H1 (cell line): ENCODE data around the gene TMEM220. TPM values are rescaled to one million over a fixed set of nuclear protein-coding genes. Genes with fewer than 3 reads are reported as not detected.

Source experiments
- CTCF ChIA-PET: fragments of 300-600 bp; sonication (Branson Sonifier 250); formaldehyde crosslinking; loops from one replicate; lab custom pipeline; 2021; ENCODE audit not compliant: partially characterized antibody; lab: Charles Lee
- POLR2A ChIA-PET: fragments of 300-600 bp; sonication (Branson Sonifier 250); formaldehyde crosslinking; loops from one replicate; lab custom pipeline; 2021; ENCODE audit warnings: inconsistent platforms; ENCODE audit not compliant: partially characterized antibody; lab: Charles Lee
- DNase-seq, 2 experiments: peaks; one replicate each; pipeline versions ENCODE4 v3.0.0 to v3.0.0-alpha.2; 2010 to 2022; ENCODE audit warnings: low spot score in 2 of 2, low read depth in 1 of 2, mixed read lengths in 1 of 2
- FAIRE-seq: peaks from 2 replicates; lab custom pipeline; 2011; peaks lifted over from hg19 to GRCh38; lab: Jason Lieb, UNC
- H2AFZ ChIP-seq: 2 replicates; pipeline ENCODE4 v1.8.1; 2012; ENCODE audit warnings: low read length, inconsistent platforms
- H2AK5ac ChIP-seq: 2 replicates; pipeline ENCODE4 v1.6.1; 2013; ENCODE audit warnings: low read depth, low read length
- H2BK120ac ChIP-seq: replicated peaks from 2 replicates; pipeline ENCODE3; 2013; ENCODE audit warnings: low read depth, low read length, inconsistent platforms
- H2BK12ac ChIP-seq: 2 replicates; pipeline ENCODE4 v1.6.1; 2013; ENCODE audit warnings: low read depth, low read length
- H2BK15ac ChIP-seq: 2 replicates; pipeline ENCODE4 v1.6.1; 2013; ENCODE audit warnings: low read length
- H2BK20ac ChIP-seq: 2 replicates; pipeline ENCODE4 v1.6.1; 2013; ENCODE audit warnings: low read length
- H2BK5ac ChIP-seq: 2 replicates; pipeline ENCODE4 v1.6.1; 2013; ENCODE audit warnings: low read depth, low read length
- H3K14ac ChIP-seq: 2 replicates; pipeline ENCODE4 v1.6.1; 2013; ENCODE audit warnings: inconsistent platforms; ENCODE audit not compliant: insufficient read length
- H3K18ac ChIP-seq: 2 replicates; pipeline ENCODE4 v1.6.1; 2013; ENCODE audit warnings: low read length; ENCODE audit errors: extremely low read depth
- H3K23ac ChIP-seq: 2 replicates; pipeline ENCODE4 v1.6.1; 2013; ENCODE audit warnings: inconsistent platforms; ENCODE audit not compliant: insufficient read length
- H3K23me2 ChIP-seq: 2 replicates; pipeline ENCODE4 v1.6.1; 2013; ENCODE audit warnings: low read depth, low read length
- H3K27ac ChIP-seq: 2 replicates; pipeline ENCODE4 v1.6.1; 2011; ENCODE audit warnings: low read depth, low read length, inconsistent platforms
- H3K27me3 ChIP-seq, 4 experiments: replicated peaks in 1 of 4; 1 replicate in 1 of 4; 2 replicates in 3 of 4; pipeline versions ENCODE4 v1.6.1 to v1.8.1; 2011 to 2013; ENCODE audit warnings: low read length in 3 of 4, mild to moderate bottlenecking in 3 of 4, inconsistent platforms in 2 of 4, mixed read lengths in 2 of 4, moderate library complexity in 1 of 4; ENCODE audit not compliant: control insufficient read depth in 3 of 4, insufficient read depth in 3 of 4; ENCODE audit errors: extremely low read depth in 1 of 4
- H3K36me3 ChIP-seq, 4 experiments: 2 replicates each; pipeline versions ENCODE4 v1.6.1 to v1.8.1; 2011 to 2013; ENCODE audit warnings: mild to moderate bottlenecking in 4 of 4, low read length in 3 of 4, moderate library complexity in 2 of 4, control low read depth in 1 of 4, inconsistent platforms in 1 of 4; ENCODE audit not compliant: insufficient read depth in 4 of 4, control insufficient read depth in 2 of 4
- H3K4ac ChIP-seq: replicated peaks from 2 replicates; pipeline ENCODE3; 2013; ENCODE audit warnings: low read length, low read depth, mixed read lengths, inconsistent platforms; ENCODE audit not compliant: insufficient read length
- H3K4me1 ChIP-seq, 4 experiments: replicated peaks in 1 of 4; 1 replicate in 1 of 4; 2 replicates in 3 of 4; pipeline versions ENCODE4 v1.6.1 to v1.8.1; 2011 to 2013; ENCODE audit warnings: low read length in 3 of 4, inconsistent platforms in 2 of 4, mixed read lengths in 1 of 4; ENCODE audit not compliant: insufficient read depth in 4 of 4, control insufficient read depth in 3 of 4
- H3K4me2 ChIP-seq, 2 experiments: 2 replicates each; pipeline versions ENCODE4 v1.6.1 to v1.8.1; 2011 to 2013; ENCODE audit warnings: low read depth in 2 of 2, low read length in 2 of 2, control low read depth in 1 of 2, inconsistent platforms in 1 of 2, mild to moderate bottlenecking in 1 of 2; ENCODE audit not compliant: insufficient read depth in 1 of 2
- H3K4me3 ChIP-seq, 4 experiments: fragments of 200-600, 300-600 bp in 1 of 4; sonication (generic), shearing (Covaris generic), sonication (Bioruptor Twin) in 1 of 4; 2 replicates each; pipeline versions ENCODE4 v1.5.1 to v1.8.1; 2011 to 2016; ENCODE audit warnings: low read length in 4 of 4, low read depth in 3 of 4, control low read depth in 2 of 4, inconsistent platforms in 2 of 4, mild to moderate bottlenecking in 2 of 4, mixed read lengths in 1 of 4, moderate library complexity in 1 of 4; ENCODE audit not compliant: insufficient read depth in 2 of 4; ENCODE audit errors: extremely low read depth in 1 of 4
- H3K56ac ChIP-seq: replicated peaks from 2 replicates; pipeline ENCODE3; 2013; ENCODE audit warnings: low read depth, mild to moderate bottlenecking, mixed read lengths, low read length, inconsistent platforms; ENCODE audit not compliant: insufficient read length
- H3K79me1 ChIP-seq: 2 replicates; pipeline ENCODE4 v1.6.1; 2013; ENCODE audit warnings: low read depth, low read length, control low read depth
- H3K79me2 ChIP-seq, 2 experiments: 2 replicates each; pipeline versions ENCODE4 v1.6.1 to v1.8.1; 2012 to 2013; ENCODE audit warnings: low read length in 2 of 2, mild to moderate bottlenecking in 2 of 2, inconsistent platforms in 1 of 2; ENCODE audit not compliant: insufficient read depth in 2 of 2, control insufficient read depth in 1 of 2
- H3K9ac ChIP-seq, 4 experiments: replicated peaks in 1 of 4; 1 replicate in 1 of 4; 2 replicates in 3 of 4; pipeline versions ENCODE4 v1.6.1 to v1.8.1; 2011 to 2013; ENCODE audit warnings: low read depth in 3 of 4, low read length in 3 of 4, control low read depth in 2 of 4, mild to moderate bottlenecking in 2 of 4, moderate library complexity in 2 of 4, inconsistent platforms in 1 of 4; ENCODE audit errors: extremely low read depth in 1 of 4
- H3K9me3 ChIP-seq, 2 experiments: 2 replicates each; pipeline versions ENCODE4 v1.6.1 to v1.8.1; 2012 to 2013; ENCODE audit warnings: mild to moderate bottlenecking in 2 of 2, moderate library complexity in 2 of 2, control low read depth in 1 of 2, inconsistent platforms in 1 of 2, low read depth in 1 of 2, low read length in 1 of 2, mixed read lengths in 1 of 2; ENCODE audit not compliant: insufficient read depth in 2 of 2
- H4K20me1 ChIP-seq, 2 experiments: replicated peaks in 1 of 2; 2 replicates each; pipeline versions ENCODE3 to v1.8.1; 2011 to 2013; ENCODE audit warnings: inconsistent platforms in 2 of 2, low read length in 2 of 2, mild to moderate bottlenecking in 1 of 2; ENCODE audit not compliant: insufficient read depth in 2 of 2, control insufficient read depth in 1 of 2
- H4K5ac ChIP-seq: 2 replicates; pipeline ENCODE4 v1.6.1; 2013; ENCODE audit warnings: low read length, low read depth, mixed read lengths, inconsistent platforms; ENCODE audit not compliant: insufficient read length
- H4K8ac ChIP-seq: 2 replicates; pipeline ENCODE4 v1.8.0; 2013; ENCODE audit warnings: mild to moderate bottlenecking, moderate library complexity, low read length, inconsistent platforms; ENCODE audit not compliant: insufficient read depth; ENCODE audit errors: extremely low read depth
- H4K91ac ChIP-seq: replicated peaks from 2 replicates; pipeline ENCODE3; 2013; ENCODE audit warnings: low read length, mixed read lengths, inconsistent platforms; ENCODE audit not compliant: insufficient read length
- WGBS, 2 experiments: shearing (Covaris generic) in 1 of 2; methylation state at CpG; one replicate each; pipeline versions ENCODE4 v1.1.6 to v1.1.7; 2013 to 2015; ENCODE audit warnings: low lambda C conversion rate in 2 of 2, mixed read lengths in 2 of 2, inconsistent platforms in 1 of 2, low coverage in 1 of 2, missing lambda C conversion rate in 1 of 2; ENCODE audit not compliant: insufficient replicate concordance in 2 of 2, insufficient coverage in 1 of 2, insufficient read length in 1 of 2; ENCODE audit errors: extremely low coverage in 1 of 2, missing lambda C conversion rate in 1 of 2; 5-methylcytosine and 5-hydroxymethylcytosine counted together
- polyA plus RNA-seq, 7 experiments: library from polyadenylated mRNA; depleted of rRNA in 3 of 7; stranded (reverse) in 5 of 7; unstranded in 2 of 7; fragments of >200 nt in 5 of 7; fragments of 200-250 nt in 2 of 7; gene quantifications; 1 replicate in 5 of 7; 2 replicates in 1 of 7; 4 replicates in 1 of 7; pipeline versions ENCODE4 v1.2.1 to v1.2.3, GENCODE V29; 2011 to 2013; ENCODE audit warnings: missing spikeins in 2 of 7, mixed read lengths in 2 of 7
- total RNA-seq: library from RNA; stranded (reverse); fragmentation: NEBNext Ultra II Directional; extraction: Animal tissue kit (Norgen Biotek cat#: 25700); gene quantifications from 2 replicates; pipeline ENCODE4 v1.2.1, GENCODE V29; 2021
- TF ChIP-seq, protein P1 (sequence below): IDR thresholded peaks from 2 replicates; pipeline ENCODE4 v1.6.1; 2011; ENCODE audit warnings: low read depth, mild to moderate bottlenecking, low read length; ENCODE audit not compliant: insufficient read depth

TMEM220 gene
- total and polyA plus RNA-seq, 2 of the 8 experiments (the other 6 are each of a cell fraction or from before 2014, with no cell fraction given): 3.8 to 4.1 TPM

DNA sequence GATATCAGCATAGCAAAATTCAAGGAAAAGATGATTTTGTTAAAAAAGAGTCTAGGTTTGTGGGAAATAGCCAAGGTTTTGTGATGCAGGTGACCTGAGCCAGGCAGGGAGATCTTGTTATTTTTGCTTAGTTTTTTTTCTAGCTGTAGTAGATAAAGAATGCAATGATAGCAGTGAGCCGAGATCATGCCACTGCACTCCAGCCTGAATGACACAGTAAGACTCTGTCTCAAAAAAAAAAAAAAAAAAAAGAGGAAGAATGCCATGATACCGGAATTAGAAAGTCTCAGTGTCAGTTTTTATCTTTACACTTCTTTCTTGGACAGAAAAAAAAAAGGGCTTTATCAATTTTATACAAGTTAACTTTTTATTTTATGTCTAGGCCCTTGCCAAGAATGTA lies 46.6 kb upstream of the TMEM220 start:
- H3K23ac ChIP-seq: no peak overlapping the region
- H2BK12ac ChIP-seq: no peak overlapping the region
- ChIA-PET CTCF (no interaction called here), POLR2A (no interaction called here)
- H3K23me2 ChIP-seq: no peaks in the 10 kb centered on the region; the same call in 1 of the 2 replicates
- no peak overlapping the region for H2BK120ac ChIP-seq
- no peak overlapping the region for H4K91ac ChIP-seq
- no peak overlapping the region for H4K8ac ChIP-seq
- 100% methylated on average over 2 of the region's 2 CpGs; no CpG with 5 or more reads in 1 of the 2 experiments for WGBS, 2 experiments
- H3K18ac ChIP-seq: no peak overlapping the region
- no peak overlapping the region for H3K4me3 ChIP-seq
- H3K27me3 ChIP-seq: no peaks in the 10 kb centered on the region
- no peak overlapping the region for H2BK5ac ChIP-seq
- H2AFZ ChIP-seq: no peak overlapping the region
- no peak overlapping the region for H2BK20ac ChIP-seq
- FAIRE-seq: no peak
- TF ChIP-seq, protein P1, sequence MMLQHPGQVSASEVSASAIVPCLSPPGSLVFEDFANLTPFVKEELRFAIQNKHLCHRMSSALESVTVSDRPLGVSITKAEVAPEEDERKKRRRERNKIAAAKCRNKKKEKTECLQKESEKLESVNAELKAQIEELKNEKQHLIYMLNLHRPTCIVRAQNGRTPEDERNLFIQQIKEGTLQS: no peak
- no peak overlapping the region for H3K4ac ChIP-seq
- H3K79me2 ChIP-seq: no peaks in the 10 kb centered on the region
- no peak overlapping the region for H4K5ac ChIP-seq
- H3K27ac ChIP-seq: no peak overlapping the region
- no peak overlapping the region for H2BK15ac ChIP-seq
- H2AK5ac ChIP-seq: no peak overlapping the region
- no peak overlapping the region for H3K4me2 ChIP-seq
- H3K9me3 ChIP-seq: no peaks in the 10 kb centered on the region
- no peak for DNase-seq
- H3K79me1 ChIP-seq: no peaks in the 10 kb centered on the region
- no peaks in the 10 kb centered on the region; a peak in 1 of 7 replicates for H3K4me1 ChIP-seq
- no peak overlapping the region for H3K56ac ChIP-seq
- H3K14ac ChIP-seq: no peak overlapping the region
- no peaks in the 10 kb centered on the region for H4K20me1 ChIP-seq
- H3K36me3 ChIP-seq: no peaks in the 10 kb centered on the region; a peak in 1 of 8 replicates
- H3K9ac ChIP-seq: no peak overlapping the region
